GM12878 (cell line): ENCODE measurements around the gene TCEAL4.

Experiments used
- BMI1 ChIP-seq: fragments of 450-650 bp; IDR thresholded peaks from 2 replicates; pipeline ENCODE4 v1.6.1; 2016; ENCODE audit warnings: mild to moderate bottlenecking, moderate library complexity, borderline replicate concordance
- CEBPB ChIP-seq, 2 experiments: fragments of 150-350 bp in 1 of 2; IDR thresholded peaks; 2 replicates each; pipeline ENCODE4 v1.6.1; 2012 to 2014; ENCODE audit warnings: low read depth in 2 of 2, low read length in 2 of 2, borderline replicate concordance in 1 of 2, inconsistent platforms in 1 of 2
- CTCF ChIP-seq, 3 experiments: IDR thresholded peaks in 2 of 3; conservative IDR thresholded peaks in 1 of 3; 2 replicates each; pipeline ENCODE4 v1.5.1; 2011; ENCODE audit warnings: low read depth in 3 of 3, low read length in 3 of 3, mild to moderate bottlenecking in 3 of 3, control low read depth in 2 of 3, moderate library complexity in 2 of 3, inconsistent platforms in 1 of 3, mixed read lengths in 1 of 3; ENCODE audit not compliant: control insufficient read depth in 2 of 3, insufficient read depth in 1 of 3; ENCODE audit errors: extremely low read depth in 1 of 3
- ETV6 ChIP-seq, 2 experiments: fragments of 450-650 bp in 1 of 2; IDR thresholded peaks in 1 of 2; conservative IDR thresholded peaks in 1 of 2; 2 replicates each; pipeline ENCODE4 v1.6.1; 2014; ENCODE audit warnings: antibody characterized with exemption in 1 of 2, borderline replicate concordance in 1 of 2, low read depth in 1 of 2, mild to moderate bottlenecking in 1 of 2, moderate library complexity in 1 of 2
- POLR2A ChIP-seq: IDR thresholded peaks from 2 replicates; pipeline ENCODE4 v1.6.1; 2011; ENCODE audit warnings: low read depth, mild to moderate bottlenecking, low read length
- SIN3A ChIP-seq: IDR thresholded peaks from 2 replicates; pipeline ENCODE4 v1.6.1; 2012; ENCODE audit warnings: low read depth, low read length, improper control_type of control experiment
- SMC3 ChIP-seq: IDR thresholded peaks from 2 replicates; pipeline ENCODE4 v1.6.1; 2011; ENCODE audit warnings: low read length, improper control_type of control experiment, borderline replicate concordance
- TAF1 ChIP-seq: IDR thresholded peaks from 2 replicates; pipeline ENCODE4 v1.6.1; 2011; ENCODE audit warnings: mild to moderate bottlenecking, low read depth, low read length, borderline replicate concordance
- ZNF24 ChIP-seq: fragments of 450-650 bp; IDR thresholded peaks from 2 replicates; pipeline ENCODE4 v1.6.1; 2017; ENCODE audit warnings: antibody characterized with exemption, mild to moderate bottlenecking
- TF ChIP-seq, protein P1 (sequence below): fragments of 450-650 bp; IDR thresholded peaks from 2 replicates; pipeline ENCODE4 v1.6.1; 2016; ENCODE audit warnings: mild to moderate bottlenecking
- TF ChIP-seq, protein P2 (sequence below): IDR thresholded peaks from 2 replicates; pipeline ENCODE4 v1.6.1; 2011; ENCODE audit warnings: low read depth, mild to moderate bottlenecking, low read length, moderate library complexity, borderline replicate concordance; ENCODE audit errors: extremely low read depth
- TF ChIP-seq, protein P3 (sequence below): IDR thresholded peaks from 2 replicates; pipeline ENCODE4 v1.6.1; 2012; ENCODE audit warnings: low read depth, low read length, improper control_type of control experiment

- TF ChIP-seq, protein P1, sequence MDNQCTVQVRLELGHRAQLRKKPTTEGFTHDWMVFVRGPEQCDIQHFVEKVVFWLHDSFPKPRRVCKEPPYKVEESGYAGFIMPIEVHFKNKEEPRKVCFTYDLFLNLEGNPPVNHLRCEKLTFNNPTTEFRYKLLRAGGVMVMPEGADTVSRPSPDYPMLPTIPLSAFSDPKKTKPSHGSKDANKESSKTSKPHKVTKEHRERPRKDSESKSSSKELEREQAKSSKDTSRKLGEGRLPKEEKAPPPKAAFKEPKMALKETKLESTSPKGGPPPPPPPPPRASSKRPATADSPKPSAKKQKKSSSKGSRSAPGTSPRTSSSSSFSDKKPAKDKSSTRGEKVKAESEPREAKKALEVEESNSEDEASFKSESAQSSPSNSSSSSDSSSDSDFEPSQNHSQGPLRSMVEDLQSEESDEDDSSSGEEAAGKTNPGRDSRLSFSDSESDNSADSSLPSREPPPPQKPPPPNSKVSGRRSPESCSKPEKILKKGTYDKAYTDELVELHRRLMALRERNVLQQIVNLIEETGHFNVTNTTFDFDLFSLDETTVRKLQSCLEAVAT: no peak
- no peak for TF ChIP-seq ETV6 (conservative IDR thresholded peaks at IDR 0.05 in 1 of 2, IDR thresholded peaks at IDR 0.05 in 1 of 2; ENCODE audit: borderline replicate concordance in 1 of 2, low read depth in 1 of 2)
- TF ChIP-seq CTCF (IDR thresholded peaks at IDR 0.05 in 2 of 3, conservative IDR thresholded peaks at IDR 0.05 in 1 of 3; ENCODE audit: control insufficient read depth in 2 of 3, extremely low read depth in 1 of 3, insufficient read depth in 1 of 3, low read depth in 3 of 3, low read length in 3 of 3): no peak
- no peak for TF ChIP-seq SMC3
- TF ChIP-seq POLR2A: no peak
- TF ChIP-seq, protein P2, sequence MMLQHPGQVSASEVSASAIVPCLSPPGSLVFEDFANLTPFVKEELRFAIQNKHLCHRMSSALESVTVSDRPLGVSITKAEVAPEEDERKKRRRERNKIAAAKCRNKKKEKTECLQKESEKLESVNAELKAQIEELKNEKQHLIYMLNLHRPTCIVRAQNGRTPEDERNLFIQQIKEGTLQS: no peak
- TF ChIP-seq TAF1: no peak
- TF ChIP-seq, protein P3, sequence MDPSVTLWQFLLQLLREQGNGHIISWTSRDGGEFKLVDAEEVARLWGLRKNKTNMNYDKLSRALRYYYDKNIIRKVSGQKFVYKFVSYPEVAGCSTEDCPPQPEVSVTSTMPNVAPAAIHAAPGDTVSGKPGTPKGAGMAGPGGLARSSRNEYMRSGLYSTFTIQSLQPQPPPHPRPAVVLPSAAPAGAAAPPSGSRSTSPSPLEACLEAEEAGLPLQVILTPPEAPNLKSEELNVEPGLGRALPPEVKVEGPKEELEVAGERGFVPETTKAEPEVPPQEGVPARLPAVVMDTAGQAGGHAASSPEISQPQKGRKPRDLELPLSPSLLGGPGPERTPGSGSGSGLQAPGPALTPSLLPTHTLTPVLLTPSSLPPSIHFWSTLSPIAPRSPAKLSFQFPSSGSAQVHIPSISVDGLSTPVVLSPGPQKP: no peak
- no peak for TF ChIP-seq SIN3A
- TF ChIP-seq ZNF24: no peak
- no peak for TF ChIP-seq BMI1
- no peak for TF ChIP-seq CEBPB (IDR thresholded peaks at IDR 0.05; ENCODE audit: borderline replicate concordance in 1 of 2, low read depth in 2 of 2, low read length in 2 of 2)
Measured at GRCh38 chrX:103614999-103615398, 29.7 kb downstream of the TCEAL4 start.
